H1 (cell line): Measurements from ENCODE around the gene EGFL6.

ENCODE experiments used
- CBX5 ChIP-seq: fragments of 300-800, 300-1000 bp; sonication (generic); IDR thresholded peaks from 2 replicates; pipeline ENCODE4 v1.7.1; 2016; ENCODE audit warnings: antibody characterized with exemption, low read length, low read depth
- JUN ChIP-seq: IDR thresholded peaks from 2 replicates; pipeline ENCODE4 v1.6.1; 2011; ENCODE audit warnings: low read depth, mild to moderate bottlenecking, improper control_type of control experiment, low read length
- POLR2AphosphoS5 ChIP-seq: IDR thresholded peaks from 2 replicates; pipeline ENCODE4 v1.6.1; 2011; ENCODE audit warnings: low read depth, low read length
- RAD21 ChIP-seq, 2 experiments: IDR thresholded peaks in 1 of 2; conservative IDR thresholded peaks in 1 of 2; 2 replicates each; pipeline ENCODE4 v1.6.1; 2011; ENCODE audit warnings: low read depth in 2 of 2, low read length in 2 of 2, improper control_type of control experiment in 1 of 2, inconsistent platforms in 1 of 2, mild to moderate bottlenecking in 1 of 2, moderate library complexity in 1 of 2
- SRF ChIP-seq: IDR thresholded peaks from 2 replicates; pipeline ENCODE4 v1.6.1; 2011; ENCODE audit warnings: mild to moderate bottlenecking, low read depth, low read length, moderate library complexity

GRCh38 chrX:13661735-13662288 is 92.4 kb downstream of the EGFL6 start:
- TF ChIP-seq CBX5 (no peak), JUN (no peak), POLR2AphosphoS5 (no peak), RAD21 (IDR thresholded peaks at IDR 0.05 in 1 of 2, conservative IDR thresholded peaks at IDR 0.05 in 1 of 2; ENCODE audit: low read depth in 2 of 2, low read length in 2 of 2) (no peak), SRF (no peak)
